ENCODE results near the gene HSF5. TPM values are rescaled to one million over a fixed set of nuclear protein-coding genes. Genes with fewer than 3 reads are reported as not detected.

HSF5 gene
- 0.09 TPM for total RNA-seq

DNA sequence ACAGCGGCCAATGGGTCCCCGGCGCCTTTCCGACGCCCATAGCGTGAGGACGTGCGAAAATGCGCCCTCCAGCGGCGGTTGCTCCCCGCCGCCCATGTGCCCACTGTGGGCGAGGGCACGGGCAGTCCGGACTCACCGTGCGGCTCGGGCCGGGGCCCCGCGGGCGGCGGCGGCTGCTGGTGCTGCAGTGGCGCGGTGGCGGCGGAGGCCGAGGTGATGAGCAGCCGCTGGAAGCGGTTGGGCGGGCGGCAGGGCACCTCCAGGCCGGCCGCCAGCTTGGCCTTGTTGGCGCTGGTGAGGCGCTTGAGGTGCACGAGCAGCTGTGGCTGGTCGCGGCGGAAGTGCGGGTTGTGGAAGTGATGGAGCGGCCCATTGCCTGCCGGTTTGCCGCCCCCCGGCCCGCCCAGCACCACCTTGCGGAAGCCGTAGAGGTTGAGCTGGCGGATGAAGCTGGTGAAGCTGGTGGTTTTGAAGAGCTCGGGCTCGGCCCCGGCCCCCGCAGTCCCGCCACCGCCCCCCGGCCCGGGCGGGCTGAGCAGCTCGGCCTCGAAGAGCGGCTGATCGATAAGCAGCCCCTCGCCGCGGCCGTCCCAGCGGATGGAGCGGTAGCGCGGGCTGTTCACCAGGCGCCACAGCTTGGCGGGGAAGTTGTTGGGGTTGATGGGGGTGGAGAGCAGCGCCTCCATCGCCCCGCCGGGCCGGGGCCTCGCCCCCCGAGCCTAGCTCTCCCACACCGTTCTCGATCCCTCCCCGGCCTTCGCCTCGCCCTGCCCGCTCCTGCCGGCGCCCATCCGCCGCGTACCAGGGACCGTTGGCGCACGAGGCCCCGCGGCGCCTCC lies at the start of gene HSF5:
Gene HSF5 (minus strand): TSS at position 820 of the 839 bp plus-strand sequence. CDS start 134 bp downstream, at position 686.
- DNase-seq (ENCODE audit: low spot score): peak; percentile 19

- DNase-seq (ENCODE audit: low spot score): no peak
Observed at GRCh38 chr17:58537266-58537665, 49.1 kb upstream of the HSF5 start.

DNA sequence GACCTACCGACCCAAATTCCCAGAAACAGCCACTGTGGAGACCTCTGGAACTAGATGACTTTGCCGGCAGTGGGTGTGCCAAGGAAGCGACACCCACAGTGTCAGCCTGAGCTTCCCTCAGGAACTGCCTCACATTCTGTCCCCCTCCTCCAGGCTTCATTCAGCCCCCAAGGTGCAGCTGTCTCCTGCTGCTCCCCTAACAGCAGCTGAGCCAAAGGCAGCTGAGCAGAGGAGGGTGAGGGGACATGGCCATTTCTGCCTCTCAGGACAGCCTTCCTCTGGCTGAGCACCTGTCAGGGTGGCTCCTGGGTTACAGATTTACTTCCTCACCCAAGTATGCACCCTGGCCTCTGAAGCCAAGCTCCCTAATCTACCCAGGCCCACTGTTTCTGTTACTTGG lies 48.3 kb upstream of the HSF5 start:
- DNase-seq (ENCODE audit: low spot score): no peak

- no peak for DNase-seq (ENCODE audit: low spot score)
Observed at GRCh38 chr17:58535431-58535830, 47.2 kb upstream of the HSF5 start.

DNA sequence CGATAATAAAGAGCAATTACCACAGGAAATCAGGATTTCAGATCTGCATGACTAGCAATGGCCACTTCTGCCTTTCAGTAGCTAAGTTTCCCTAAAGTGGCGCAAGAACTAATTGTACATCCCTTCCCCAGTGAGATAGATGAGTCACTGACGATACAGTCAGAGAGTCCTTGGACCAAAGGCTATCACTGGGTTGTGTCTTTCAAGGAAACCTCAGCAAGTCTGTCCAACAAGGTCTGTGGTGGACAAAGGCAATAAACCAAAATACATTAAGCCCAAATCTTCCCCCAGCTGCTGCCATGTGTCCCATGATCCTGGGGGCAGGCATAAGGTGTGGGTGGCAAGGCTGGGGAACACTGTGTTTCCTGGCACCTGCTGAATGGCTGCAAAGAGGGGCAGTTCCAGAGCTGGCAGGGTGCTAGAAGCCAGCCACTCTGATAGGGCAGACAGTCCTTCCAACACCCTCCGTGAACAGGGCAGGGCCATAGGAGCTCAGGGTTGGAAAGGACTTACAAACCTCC lies 46.8 kb upstream of the HSF5 start:
- no peak for DNase-seq (ENCODE audit: low spot score)

GRCh38 chr17:58534331-58534730 lies 46.1 kb upstream of the HSF5 start:
- DNase-seq (ENCODE audit: low spot score): no peak

GRCh38 chr17:58533616-58534188 lies 45.5 kb upstream of the HSF5 start:
- DNase-seq (ENCODE audit: low spot score): no peak

DNA sequence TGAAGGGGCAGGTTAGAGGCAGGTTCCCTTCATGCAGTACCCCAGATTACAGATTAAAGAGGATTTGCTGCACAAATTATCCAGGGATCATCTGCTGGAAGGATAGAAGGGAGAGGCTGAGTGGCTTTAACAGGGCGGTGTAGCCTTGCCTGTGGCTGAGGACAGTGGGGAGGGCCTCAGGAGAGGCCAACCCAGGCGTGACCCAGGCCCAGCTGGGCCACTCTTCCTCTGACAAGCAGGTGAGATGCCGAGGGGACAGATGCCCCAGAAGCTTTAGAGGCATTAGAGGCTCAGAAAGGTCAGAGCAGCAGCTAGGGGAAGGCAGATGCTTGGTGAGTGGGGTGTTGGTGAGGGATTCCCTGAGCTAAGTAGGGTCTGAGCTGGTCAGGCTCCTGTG lies 44.3 kb upstream of the HSF5 start:
- DNase-seq (ENCODE audit: low spot score): no peak

DNA sequence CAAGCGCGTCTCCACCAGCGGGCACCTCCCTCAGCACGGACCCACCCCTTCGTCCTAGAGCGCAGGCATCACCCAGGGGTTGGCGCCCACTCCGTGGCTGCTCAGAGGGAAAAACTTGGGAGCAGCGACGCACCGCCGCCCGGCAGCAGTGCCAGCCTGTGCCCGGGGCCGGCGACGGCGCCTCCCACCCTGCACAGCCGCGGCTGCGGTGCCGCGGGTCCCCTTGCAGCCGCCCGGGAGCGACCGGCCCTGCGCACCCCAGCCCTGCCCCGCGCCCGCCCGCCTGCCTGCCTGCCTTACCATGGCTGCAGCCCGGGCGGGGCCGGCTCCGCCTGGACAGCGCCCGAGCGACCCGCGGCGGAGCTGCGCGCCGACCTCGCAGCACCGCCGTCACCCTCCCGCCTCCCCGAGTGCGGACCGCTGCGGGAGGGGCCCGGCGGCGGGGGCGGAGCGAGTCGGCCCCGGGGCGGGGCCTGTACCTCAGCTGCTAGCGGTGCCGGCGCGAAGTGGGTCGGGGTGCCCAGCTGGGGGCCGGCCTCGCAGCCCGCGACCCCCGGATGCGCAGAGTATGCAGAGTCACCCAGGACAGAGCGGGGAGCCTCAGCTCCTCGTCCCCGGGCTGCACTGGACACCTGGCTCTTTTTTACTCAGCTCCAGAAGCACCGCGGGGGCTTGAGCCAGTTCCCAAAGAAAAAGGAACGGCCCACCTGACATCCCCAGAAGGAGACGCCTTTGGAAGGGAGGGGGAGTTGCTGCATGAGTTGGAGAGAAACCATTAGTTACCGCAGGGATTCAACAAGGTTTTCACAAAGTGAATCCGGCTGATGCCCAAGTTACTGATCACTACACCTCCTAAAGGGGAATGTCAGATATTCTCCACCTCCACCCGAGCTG lies 43.7 kb upstream of the HSF5 start:
- peak; percentile 49 for DNase-seq (ENCODE audit: low spot score)

DNA sequence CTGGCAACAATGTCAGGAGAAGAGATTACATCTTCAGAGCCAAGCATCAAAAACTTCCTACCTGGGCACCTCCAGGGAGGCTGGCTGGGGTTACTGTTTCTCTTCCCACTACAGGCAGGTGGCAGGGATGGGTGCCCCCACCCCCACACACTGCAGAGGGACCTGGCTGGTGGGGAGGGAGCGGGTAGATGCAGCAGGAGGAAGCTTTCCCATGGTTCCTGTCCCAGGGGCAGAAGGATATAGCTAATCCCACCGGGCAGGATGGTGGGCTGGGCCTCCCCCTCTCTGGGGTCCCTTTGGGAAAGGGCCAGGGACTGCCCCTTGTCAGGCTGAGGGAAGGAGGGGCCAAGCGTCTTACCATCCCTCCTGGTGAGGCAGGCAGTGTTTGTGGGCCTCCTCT lies 42.9 kb upstream of the HSF5 start:
- no peak for DNase-seq (ENCODE audit: low spot score)

DNA sequence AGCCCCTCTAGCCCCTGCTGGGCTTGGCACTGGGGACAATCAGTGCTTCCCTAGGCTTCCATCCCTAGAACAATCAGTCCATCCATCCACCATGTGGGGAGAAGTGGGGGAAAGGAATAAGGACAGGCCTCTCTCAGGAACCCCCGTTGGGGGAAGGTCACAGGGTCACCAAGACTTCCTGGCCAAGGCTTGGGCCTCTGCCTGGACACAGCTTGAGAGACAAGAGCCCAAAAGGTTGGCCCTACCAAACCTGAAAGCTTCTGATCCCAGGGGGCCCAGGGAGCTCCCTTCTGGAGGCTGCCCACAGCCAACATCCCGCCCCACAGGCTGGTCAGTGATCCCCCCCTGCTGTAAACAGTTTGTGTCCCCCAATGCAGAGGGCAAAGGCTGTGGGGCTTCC lies 42.4 kb upstream of the HSF5 start:
- no peak for DNase-seq (ENCODE audit: low spot score)

GRCh38 chr17:58529275-58529674 lies 41.1 kb upstream of the HSF5 start:
- DNase-seq (ENCODE audit: low spot score): no peak

DNA sequence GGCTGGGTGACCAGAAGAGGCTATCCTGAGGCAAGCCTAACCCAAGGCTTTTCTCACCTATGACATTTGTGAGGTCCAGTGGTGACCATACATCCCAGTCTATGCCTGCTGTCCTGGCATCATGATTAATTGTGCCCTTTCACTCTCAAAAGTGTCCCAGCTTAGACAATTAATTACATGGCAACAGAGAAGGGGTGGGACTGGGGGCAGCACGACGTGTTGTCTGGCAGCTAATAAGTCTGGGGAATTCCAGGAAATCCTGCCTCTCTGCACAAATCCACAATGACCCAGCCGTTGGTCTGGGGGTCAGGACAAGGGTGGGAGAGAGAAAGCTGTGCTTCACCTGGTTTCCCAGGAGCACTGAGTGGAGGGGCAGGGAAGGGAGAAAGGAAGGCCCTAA lies 40.2 kb upstream of the HSF5 start:
- DNase-seq (ENCODE audit: low spot score): no peak

DNA sequence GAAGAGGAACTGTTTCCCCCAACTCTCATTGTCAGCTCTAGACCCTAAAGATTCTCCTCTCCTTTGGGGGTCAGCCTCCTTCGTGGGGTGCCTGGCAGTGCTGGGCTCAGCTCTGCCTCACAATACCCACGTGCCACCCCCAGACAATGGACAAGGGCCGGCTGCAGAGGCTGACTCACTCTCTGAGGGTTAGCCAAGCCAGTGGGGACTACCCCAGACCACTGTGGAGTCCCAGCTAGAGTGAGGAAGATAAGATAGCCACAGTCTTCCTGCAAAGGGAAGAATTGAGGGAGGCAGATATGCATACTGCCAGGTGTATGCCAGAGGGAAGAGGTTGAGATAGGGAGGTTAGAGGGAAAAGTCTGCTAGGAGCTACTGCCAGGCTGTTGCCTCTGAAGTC lies 39.7 kb upstream of the HSF5 start:
- DNase-seq (ENCODE audit: low spot score): no peak

DNA sequence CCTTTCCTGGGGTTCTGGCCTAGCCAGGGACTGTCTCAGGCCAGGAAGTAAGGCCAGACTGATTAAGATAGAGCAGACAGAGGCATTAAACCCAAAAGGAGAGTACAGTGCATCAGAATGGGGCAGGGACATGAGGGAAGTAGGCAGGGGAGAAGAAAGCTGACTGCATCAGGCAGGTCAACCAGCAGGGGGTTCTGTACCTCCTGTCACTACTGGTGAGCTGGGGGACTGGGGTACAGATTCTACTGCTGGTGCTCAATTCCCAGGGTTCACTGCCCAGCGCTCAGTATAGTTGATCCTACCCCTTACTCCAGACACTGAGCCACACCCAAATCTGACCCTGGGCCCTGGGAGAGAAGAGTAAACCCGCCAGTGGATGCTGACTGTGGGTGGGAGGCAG lies 39.1 kb upstream of the HSF5 start:
- no peak for DNase-seq (ENCODE audit: low spot score)

- peak; percentile 43 for DNase-seq (ENCODE audit: low spot score)
Observed at GRCh38 chr17:58525239-58525638, 37.0 kb upstream of the HSF5 start.

- no peak for DNase-seq (ENCODE audit: low spot score)
Observed at GRCh38 chr17:58521680-58522079, 33.5 kb upstream of the HSF5 start.

- DNase-seq (ENCODE audit: low spot score): no peak
Observed at GRCh38 chr17:58520843-58521430, 32.7 kb upstream of the HSF5 start.

- DNase-seq (ENCODE audit: low spot score): peak; percentile 100
Observed at GRCh38 chr17:58517928-58518609, 29.9 kb upstream of the HSF5 start.

DNA sequence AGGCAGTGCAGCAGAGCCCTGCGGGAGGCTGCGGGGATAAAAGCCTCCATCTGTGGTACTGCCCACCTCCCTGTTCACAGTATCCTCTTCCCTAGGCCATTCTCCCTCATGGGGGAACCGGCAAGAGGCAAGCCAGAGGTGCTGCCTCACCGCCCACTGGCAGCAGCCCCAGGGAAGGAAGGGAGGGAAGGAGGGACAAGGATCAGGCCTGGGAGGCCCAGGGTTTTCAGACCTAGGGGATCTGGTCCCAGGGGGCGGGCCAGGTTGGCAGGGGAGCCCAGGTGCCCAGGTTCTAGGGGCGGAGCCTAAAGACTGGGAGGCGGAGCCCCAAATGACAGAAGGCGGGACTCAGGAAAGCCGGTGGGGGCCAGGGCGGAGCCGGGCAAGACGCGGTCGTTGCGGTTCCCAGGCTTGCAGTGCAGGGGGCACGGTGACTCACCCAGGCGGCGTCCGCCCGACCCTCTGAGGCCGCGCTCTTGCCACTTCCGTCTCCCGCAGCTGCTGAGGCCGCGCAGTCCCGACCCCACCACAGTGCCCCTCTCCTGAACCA lies 29.2 kb upstream of the HSF5 start:
- no peak for DNase-seq (ENCODE audit: low spot score)

All from mucosa of gallbladder (tissue), 1 donor.